GM10266 (cell line): ENCODE results near the gene FOXF2.

Experiments
- DNase-seq: peaks from one replicate; pipeline ENCODE4 v3.0.0; 2012; ENCODE audit errors: extremely low spot score
- CTCF ChIP-seq: IDR thresholded peaks from 2 replicates; pipeline ENCODE4 v1.5.1; 2012; ENCODE audit warnings: mild to moderate bottlenecking, low read depth; ENCODE audit not compliant: control insufficient read depth, insufficient read depth; ENCODE audit errors: missing control alignments

Gene FOXF2

GRCh38 chr6:1390133-1390945 lies 963 bp downstream of the FOXF2 start:
- DNase-seq = no peak

GRCh38 chr6:1390946-1391799 lies 1.8 kb downstream of the FOXF2 start:
- no peak for TF ChIP-seq CTCF
- DNase-seq = no peak

More at GRCh38 chr6:1390133-1390945, 963 bp downstream of the FOXF2 start:
- no peak for TF ChIP-seq CTCF

- no peak for DNase-seq
Measured at GRCh38 chr6:1391800-1392309, 2.5 kb downstream of the FOXF2 start.

GRCh38 chr6:1392813-1393640 lies 3.7 kb downstream of the FOXF2 start:
- no peak for TF ChIP-seq CTCF

More at GRCh38 chr6:1391800-1392309, 2.5 kb downstream of the FOXF2 start:
- no peak for TF ChIP-seq CTCF

GRCh38 chr6:1393641-1394283 lies 4.4 kb downstream of the FOXF2 start:
- no peak for TF ChIP-seq CTCF
- peak; percentile 44 for DNase-seq

More at GRCh38 chr6:1392813-1393640, 3.7 kb downstream of the FOXF2 start:
- no peak for DNase-seq

- DNase-seq = no peak
- TF ChIP-seq CTCF = no peak
Measured at GRCh38 chr6:1394514-1395463, 5.4 kb downstream of the FOXF2 start.
